LNCAP (cell line): ENCODE results near the gene MIEN1.

Experiments
- TF ChIP-seq, protein P1 (sequence below): fragments of 450-650 bp; IDR thresholded peaks from 2 replicates; pipeline ENCODE4 v1.5.1; 2017; ENCODE audit warnings: mild to moderate bottlenecking

Gene MIEN1, protein sequence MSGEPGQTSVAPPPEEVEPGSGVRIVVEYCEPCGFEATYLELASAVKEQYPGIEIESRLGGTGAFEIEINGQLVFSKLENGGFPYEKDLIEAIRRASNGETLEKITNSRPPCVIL

DNA sequence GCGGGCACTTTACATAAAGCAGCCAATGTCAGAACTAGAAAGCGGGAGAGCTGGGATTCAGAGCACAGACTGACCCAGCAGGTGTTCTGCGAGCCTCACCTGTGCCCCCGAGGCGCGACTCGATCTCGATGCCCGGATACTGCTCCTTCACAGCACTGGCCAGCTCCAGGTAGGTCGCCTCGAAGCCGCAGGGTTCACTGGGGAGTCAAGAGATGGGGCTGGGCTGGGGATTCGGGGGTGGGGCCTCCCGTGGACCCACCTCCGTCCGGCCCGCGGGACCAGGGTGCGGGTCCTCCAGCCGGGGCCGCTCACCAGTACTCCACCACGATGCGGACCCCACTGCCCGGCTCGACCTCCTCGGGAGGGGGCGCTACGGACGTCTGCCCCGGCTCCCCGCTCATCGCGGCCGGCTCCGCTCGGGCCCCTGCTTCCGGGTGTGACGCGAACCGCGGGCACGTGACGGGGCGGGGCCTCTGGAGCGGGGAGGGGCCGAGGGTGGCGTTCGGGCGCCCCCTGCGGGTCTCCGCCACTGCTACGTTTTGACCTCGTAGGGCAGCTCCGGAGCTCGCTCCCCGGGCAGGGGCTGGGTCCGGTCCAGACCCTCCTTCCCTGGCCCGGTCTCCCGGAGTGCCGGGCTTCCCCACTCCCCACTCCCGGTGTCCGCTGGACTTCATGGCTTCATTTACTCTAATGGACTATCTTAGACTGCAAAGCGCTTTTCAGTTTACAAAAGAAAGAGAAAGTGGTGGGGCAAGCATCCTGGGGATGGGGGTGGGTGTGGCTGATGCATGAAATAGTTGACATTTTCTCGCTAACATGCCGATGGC lies at the start of gene MIEN1:
Gene MIEN1 (minus strand): TSS at position 438 of the 827 bp plus-strand sequence. CDS start 37 bp downstream, at position 401.
- TF ChIP-seq, protein P1, sequence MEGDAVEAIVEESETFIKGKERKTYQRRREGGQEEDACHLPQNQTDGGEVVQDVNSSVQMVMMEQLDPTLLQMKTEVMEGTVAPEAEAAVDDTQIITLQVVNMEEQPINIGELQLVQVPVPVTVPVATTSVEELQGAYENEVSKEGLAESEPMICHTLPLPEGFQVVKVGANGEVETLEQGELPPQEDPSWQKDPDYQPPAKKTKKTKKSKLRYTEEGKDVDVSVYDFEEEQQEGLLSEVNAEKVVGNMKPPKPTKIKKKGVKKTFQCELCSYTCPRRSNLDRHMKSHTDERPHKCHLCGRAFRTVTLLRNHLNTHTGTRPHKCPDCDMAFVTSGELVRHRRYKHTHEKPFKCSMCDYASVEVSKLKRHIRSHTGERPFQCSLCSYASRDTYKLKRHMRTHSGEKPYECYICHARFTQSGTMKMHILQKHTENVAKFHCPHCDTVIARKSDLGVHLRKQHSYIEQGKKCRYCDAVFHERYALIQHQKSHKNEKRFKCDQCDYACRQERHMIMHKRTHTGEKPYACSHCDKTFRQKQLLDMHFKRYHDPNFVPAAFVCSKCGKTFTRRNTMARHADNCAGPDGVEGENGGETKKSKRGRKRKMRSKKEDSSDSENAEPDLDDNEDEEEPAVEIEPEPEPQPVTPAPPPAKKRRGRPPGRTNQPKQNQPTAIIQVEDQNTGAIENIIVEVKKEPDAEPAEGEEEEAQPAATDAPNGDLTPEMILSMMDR, result peak; percentile 79

DNA sequence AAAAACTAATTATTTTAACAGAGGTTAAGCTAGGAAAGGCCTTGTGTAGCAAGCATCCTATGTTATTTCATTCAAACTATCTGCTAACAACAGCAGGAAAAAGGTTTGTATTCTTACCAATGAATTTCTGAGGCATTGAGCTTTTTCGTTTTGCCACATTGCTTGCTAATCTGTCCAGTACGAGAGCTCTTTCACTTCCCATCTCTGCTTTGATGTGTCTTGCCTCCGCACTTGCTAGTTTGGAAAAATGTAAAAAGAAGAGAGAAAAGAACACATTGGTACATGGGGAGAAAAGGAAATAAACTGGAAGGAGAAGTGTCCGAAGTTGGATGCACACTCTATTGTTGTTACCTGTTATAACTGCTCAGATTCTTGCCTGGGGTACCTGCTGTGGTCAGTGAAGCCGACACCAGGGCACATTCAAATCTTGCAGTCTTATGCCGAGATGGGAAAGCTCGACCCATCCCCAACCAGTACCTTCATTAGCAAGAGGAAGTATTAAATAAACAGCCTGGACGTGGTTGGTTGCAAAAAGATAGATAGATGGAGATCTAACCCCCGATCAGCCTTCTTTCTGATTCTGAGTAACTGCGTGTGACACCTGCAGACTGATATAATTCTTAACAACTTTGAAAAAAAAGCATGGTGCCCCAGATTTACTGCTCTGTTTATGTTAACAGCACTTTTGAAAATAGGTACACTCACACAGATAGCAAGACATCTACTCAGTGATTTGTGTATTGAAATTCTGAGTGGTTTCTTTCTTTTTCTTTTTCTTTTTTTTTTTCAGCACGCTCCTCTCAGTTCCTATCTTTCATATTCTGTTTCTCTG lies 47.4 kb upstream of the MIEN1 start:
- TF ChIP-seq, protein P1, result no peak

DNA sequence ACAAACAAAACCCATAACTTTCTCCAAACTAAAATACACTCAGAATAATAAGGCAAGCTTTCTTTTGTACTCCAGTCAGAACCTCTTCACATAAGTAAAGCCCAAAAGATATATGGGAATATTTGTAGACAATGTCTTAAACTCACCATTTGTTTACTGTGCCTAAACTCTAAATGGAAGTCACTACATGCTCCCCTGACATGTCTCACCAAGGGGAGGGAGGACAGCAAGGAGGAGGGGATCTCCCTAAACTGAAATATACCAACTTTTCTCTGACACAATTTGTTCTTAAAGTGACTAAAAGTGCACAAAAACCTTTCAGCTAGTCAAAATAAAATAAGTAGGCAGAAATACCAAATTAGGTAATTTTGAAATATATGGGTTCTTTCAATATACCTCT lies 45.9 kb upstream of the MIEN1 start:
- TF ChIP-seq, protein P1, result no peak

DNA sequence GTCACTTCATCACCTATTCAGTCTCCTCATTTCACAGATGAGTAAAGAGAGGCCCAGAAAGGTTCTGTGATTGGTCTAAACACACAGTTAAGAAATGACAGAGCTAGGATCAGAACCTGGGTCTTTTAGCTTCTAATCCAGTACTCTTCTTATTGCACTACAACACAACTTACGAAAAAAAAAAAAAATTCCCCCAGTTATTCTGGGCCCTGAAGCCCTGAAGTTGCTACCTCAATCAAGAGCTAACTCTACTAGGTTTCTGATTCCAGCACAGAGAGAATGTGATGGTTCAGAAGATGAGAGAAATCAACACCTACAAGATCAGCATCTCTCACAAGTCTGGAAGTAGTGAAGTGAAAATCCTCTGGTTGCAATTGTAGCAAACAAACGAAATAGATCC lies 44.7 kb upstream of the MIEN1 start:
- TF ChIP-seq, protein P1, result no peak

DNA sequence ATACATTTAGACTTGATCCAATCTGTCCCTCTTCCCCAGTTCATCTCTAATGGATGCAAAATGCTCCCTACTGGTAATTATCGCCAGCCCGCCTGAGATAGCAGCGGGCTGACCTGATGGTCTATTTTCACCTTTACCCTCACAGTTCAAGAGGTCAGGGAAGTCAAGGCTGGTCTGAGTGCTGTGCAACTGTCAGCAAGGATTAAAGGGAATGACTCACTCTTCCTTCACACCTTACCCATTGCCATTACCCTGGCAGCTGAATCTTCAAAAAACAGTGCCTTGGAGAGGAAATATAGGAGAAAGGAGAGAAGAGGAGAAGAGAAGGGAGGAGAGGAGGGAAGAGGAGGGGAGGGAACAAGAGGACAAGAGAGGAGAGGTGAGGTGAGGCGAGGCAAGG lies 43.7 kb upstream of the MIEN1 start:
- TF ChIP-seq, protein P1, result no peak

DNA sequence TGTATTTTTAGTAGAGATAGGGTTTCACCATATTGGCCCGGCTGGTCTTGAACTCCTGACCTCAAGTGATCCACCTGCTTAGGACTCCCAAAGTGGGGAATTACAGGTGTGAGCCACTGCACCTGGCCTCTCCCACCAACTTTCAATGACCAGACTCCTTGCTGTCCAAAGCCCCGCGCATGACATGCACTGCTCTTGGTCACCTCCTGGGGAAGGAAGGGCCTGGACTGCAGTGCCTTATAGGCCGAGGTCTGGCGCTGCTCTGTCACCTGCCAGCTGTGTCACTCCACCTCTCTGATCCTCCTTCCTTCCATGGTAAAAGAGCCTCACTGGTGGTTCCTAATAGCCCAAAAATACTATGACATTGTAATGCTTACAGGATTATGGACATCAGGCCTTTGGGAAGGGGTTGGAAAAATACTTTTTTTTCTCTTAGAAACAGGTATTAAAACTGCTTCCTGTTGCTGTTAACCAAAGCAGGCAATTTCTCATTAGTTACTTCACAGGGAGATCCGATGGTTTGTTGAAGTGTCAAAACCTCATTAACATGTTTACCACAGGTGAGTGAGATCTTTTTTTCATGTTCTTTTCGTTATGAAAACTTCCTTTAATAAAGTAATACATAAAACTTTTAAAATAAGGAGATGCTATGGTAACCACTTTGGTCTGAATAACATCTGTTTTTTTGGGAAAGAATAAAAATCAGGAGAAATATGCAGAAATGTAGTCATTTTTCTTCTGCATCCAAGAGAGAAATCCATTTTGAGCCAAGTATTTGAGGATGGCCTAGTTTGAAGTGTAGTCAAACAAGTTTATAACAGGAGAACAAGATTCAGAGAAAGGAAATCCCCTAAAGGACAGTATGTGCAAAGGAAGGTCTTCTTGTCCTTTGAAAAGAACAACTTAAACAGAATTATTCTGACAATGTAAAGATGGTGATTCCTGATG lies 42.9 kb upstream of the MIEN1 start:
- TF ChIP-seq, protein P1, result no peak

DNA sequence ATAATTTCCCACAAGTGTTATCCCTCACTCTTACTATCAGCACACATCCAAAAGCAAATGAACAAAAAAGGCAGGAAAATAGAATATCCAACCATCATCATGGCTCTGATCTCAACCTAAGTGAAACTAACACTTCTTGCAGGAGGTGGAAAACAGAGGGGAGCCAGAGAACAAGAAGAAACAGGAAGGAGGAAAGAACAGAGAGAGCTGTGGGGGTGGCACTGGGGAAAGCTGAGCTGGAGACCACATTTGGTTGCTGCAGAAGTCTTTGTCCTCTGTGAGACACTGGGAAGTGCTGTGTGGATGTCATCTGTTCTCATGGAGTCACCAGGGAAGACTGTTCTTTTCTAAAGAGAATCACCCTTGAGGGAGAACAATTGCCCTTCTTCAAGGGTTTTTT lies 42.1 kb upstream of the MIEN1 start:
- TF ChIP-seq, protein P1, result no peak
